Cardiac muscle cell (in vitro differentiated cells and primary cell): Measurements from ENCODE around the gene UTS2. TPM values are rescaled to one million over a fixed set of nuclear protein-coding genes. Genes with fewer than 3 reads are reported as not detected.
A peak's percentile ranks its signal among the peaks of the same experiment; 100 is the strongest.

Experiments
- DNase-seq, 2 donors: peaks; one replicate each; pipeline versions ENCODE4 v3.0.0 to v3.0.0-alpha.2; 2010 to 2017; ENCODE audit warnings: low read depth in 1 of 2, low spot score in 1 of 2
- H3K27ac ChIP-seq: fragments of 200-600 bp; sonication (generic); 2 replicates; pipeline ENCODE4 v1.5.1; 2016
- H3K27me3 ChIP-seq: fragments of 200-600 bp; sonication (generic); 2 replicates; pipeline ENCODE4 v1.6.0; 2016; ENCODE audit warnings: control low read depth
- H3K36me3 ChIP-seq: fragments of 200-600 bp; sonication (generic); 2 replicates; pipeline ENCODE4 v1.5.1; 2016; ENCODE audit warnings: control low read depth
- H3K4me1 ChIP-seq: fragments of 200-600 bp; sonication (generic); 2 replicates; pipeline ENCODE4 v1.8.1; 2017; ENCODE audit warnings: low read depth, mild to moderate bottlenecking, mixed run types
- H3K4me3 ChIP-seq: fragments of 200-600 bp; sonication (generic); 2 replicates; pipeline ENCODE4 v1.5.1; 2016; ENCODE audit warnings: mild to moderate bottlenecking
- H3K9me3 ChIP-seq: fragments of 200-600 bp; sonication (generic); 2 replicates; pipeline ENCODE4 v1.5.1; 2017; ENCODE audit warnings: low read depth, mild to moderate bottlenecking, control low read depth
- polyA plus RNA-seq: library from polyadenylated mRNA; unstranded; fragments of >200 nt; fragmentation: Nextera tagmentation; extraction: Ambion mirVana; gene quantifications from 2 replicates; pipeline ENCODE4 v1.2.1, GENCODE V29; 2016
- total RNA-seq: library from RNA; depleted of rRNA; stranded (reverse); fragments of >200 nt; gene quantifications from 2 replicates; pipeline ENCODE4 v1.2.3, GENCODE V29; 2016
- TF ChIP-seq, protein P1 (sequence below): IDR thresholded peaks from 2 replicates; pipeline ENCODE4 v1.5.1; 2012; ENCODE audit warnings: low read depth, mild to moderate bottlenecking, low read length

The UTS2 gene, protein sequence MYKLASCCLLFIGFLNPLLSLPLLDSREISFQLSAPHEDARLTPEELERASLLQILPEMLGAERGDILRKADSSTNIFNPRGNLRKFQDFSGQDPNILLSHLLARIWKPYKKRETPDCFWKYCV
- total RNA-seq (not detected in 2 replicates), polyA plus RNA-seq (not detected in 2 replicates)

DNA sequence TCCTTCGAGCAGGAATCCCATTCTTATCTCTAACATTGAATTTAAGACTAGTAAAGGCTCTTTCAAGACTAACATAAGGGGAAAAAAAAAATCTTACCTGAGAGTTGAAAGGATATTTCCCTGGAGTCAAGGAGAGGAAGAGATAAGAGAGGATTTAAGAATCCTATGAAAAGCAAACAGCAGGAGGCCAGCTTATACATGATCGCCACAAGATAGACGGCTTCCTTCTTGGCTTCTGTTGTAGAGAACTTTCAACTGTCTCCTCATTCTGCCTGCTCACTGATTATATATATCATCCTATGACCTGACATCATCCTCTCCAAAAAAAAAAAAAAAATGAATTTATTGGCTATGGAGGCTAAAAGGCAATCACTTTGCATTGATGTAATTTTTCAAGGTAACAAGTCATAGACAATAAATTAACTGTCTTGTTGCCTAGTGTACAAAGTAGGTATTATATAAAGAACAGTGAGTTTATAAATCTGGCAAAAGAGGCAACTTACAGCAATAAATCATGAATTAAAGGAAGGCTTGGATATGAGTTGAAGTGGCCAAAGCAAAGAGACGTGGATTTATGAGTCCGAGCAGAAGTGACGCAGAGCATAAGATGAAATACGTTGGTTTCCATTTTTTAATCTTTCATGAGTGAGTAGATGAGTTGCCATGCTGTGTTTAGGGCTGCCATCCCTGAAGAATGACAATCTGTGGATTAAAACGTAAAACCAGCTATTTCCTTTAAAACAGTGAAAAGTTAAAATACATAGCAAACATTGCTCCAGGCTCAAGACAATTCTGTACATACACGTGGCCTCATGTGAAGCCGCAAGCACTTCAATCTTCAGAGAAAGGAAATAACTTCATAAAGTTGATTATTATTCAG lies at the start of gene UTS2:
UTS2 (minus strand) TSS at position 262 of the 880 bp plus-strand sequence; CDS start at position 200, 62 bp downstream.
- TF ChIP-seq, protein P1, sequence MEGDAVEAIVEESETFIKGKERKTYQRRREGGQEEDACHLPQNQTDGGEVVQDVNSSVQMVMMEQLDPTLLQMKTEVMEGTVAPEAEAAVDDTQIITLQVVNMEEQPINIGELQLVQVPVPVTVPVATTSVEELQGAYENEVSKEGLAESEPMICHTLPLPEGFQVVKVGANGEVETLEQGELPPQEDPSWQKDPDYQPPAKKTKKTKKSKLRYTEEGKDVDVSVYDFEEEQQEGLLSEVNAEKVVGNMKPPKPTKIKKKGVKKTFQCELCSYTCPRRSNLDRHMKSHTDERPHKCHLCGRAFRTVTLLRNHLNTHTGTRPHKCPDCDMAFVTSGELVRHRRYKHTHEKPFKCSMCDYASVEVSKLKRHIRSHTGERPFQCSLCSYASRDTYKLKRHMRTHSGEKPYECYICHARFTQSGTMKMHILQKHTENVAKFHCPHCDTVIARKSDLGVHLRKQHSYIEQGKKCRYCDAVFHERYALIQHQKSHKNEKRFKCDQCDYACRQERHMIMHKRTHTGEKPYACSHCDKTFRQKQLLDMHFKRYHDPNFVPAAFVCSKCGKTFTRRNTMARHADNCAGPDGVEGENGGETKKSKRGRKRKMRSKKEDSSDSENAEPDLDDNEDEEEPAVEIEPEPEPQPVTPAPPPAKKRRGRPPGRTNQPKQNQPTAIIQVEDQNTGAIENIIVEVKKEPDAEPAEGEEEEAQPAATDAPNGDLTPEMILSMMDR: no peak
- Histone ChIP-seq H3K9me3 (no peaks in the 10 kb centered on the region), H3K36me3 (no peaks in the 10 kb centered on the region), H3K27me3 (no peaks in the 10 kb centered on the region), H3K4me3 (no peak within 1 kb of the TSS), H3K27ac (no peak within 1 kb of the TSS), H3K4me1 (no peaks in the 10 kb centered on the region)
- DNase-seq: no peak

- DNase-seq: peak in 1 of 2 donors; percentile 53
- Histone ChIP-seq H3K36me3 (no peaks in the 10 kb centered on the region), H3K9me3 (no peaks in the 10 kb centered on the region), H3K4me1 (no peaks in the 10 kb centered on the region), H3K27me3 (no peaks in the 10 kb centered on the region), H3K4me3 (no peak overlapping the region), H3K27ac (no peak overlapping the region)
- TF ChIP-seq, protein P1: no peak
Measured at GRCh38 chr1:7899741-7900140, 46.9 kb upstream of the UTS2 start.

DNA sequence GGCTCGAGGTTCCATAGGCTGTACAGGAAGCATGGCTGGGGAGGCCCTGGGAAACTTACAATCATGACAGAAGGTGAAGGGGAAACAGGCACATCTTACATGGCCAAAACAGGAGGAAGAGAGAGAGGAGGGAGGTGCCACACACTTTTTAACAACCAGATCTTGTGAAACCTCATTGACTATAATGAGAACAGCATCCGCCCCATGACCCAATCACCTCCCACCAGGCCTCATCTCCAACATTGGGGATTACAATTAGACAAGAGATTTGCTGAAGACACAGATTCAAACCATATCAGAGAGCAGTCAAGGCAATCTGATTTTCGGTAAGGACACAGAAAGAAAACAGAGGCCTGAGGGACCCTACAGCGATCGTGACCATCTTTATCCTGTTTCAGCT lies 46.1 kb upstream of the UTS2 start:
- H3K4me3 ChIP-seq: no peak overlapping the region

DNA sequence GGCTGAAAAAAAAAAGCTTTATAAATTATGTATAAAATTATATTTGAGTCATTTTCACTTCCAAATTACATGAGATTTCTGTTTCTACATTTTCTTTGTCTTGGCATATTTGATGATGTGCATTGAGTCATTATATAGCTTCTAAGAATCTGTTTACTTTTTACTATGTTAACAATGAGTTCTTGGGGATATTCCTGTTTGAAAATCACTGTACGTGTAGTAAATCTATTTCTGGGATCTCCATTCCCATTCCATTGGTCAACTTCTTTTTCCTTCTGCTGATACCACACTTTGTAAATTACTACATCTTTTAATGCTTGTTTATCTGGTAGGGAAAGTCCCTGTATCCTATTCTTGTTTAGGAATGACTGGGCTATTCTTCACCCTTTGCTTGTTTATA lies 44.1 kb upstream of the UTS2 start:
- Histone ChIP-seq H3K27ac (no peak overlapping the region), H3K27me3 (no peaks in the 10 kb centered on the region), H3K36me3 (no peaks in the 10 kb centered on the region), H3K4me1 (no peaks in the 10 kb centered on the region), H3K9me3 (no peaks in the 10 kb centered on the region), H3K4me3 (no peak overlapping the region)
- no peak for DNase-seq
- TF ChIP-seq, protein P1: no peak

More for the DNA sequence above, 46.1 kb upstream of the UTS2 start:
- Histone ChIP-seq H3K27ac (no peak overlapping the region), H3K36me3 (no peaks in the 10 kb centered on the region), H3K9me3 (no peaks in the 10 kb centered on the region), H3K27me3 (no peaks in the 10 kb centered on the region), H3K4me1 (no peaks in the 10 kb centered on the region)
- no peak for DNase-seq
- TF ChIP-seq, protein P1: no peak

DNA sequence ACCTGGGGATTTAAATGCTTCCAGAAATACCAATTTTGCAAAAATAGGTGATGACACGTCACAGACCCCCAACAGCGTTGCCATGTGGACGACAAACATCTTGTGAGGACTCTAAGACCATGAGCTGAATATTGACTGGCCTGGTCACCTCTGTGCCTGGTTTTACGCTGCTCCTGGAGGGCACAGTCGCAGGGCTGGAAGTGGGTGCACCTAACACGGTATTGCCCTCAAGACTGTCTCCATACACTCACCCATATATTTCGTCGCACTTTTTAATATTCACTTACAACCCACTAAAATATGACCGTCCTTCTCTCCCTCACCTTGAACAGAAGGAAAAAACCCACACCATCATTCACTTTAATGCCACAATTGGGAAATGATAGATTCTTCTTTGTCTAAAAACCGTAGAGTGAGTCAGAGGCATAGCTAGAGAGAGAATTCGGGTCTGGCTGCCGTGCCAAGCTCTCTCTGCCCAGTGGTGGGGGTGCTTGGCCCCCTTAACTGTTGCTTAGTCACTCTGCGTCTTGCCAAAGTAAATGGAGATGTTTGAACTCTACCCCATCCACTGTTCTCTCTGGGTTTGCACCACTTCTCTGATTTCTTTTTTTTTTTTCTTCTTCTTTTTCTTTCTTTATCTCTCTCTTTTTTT lies 40.8 kb upstream of the UTS2 start:
- Histone ChIP-seq H3K36me3 (no peaks in the 10 kb centered on the region), H3K9me3 (no peaks in the 10 kb centered on the region), H3K27ac (no peak overlapping the region), H3K27me3 (no peaks in the 10 kb centered on the region), H3K4me1 (no peaks in the 10 kb centered on the region), H3K4me3 (no peak overlapping the region)
- DNase-seq: peak in 1 of 2 donors; percentile 89
- TF ChIP-seq, protein P1: no peak
